ENCODE data around the gene TRPM4.

DNA sequence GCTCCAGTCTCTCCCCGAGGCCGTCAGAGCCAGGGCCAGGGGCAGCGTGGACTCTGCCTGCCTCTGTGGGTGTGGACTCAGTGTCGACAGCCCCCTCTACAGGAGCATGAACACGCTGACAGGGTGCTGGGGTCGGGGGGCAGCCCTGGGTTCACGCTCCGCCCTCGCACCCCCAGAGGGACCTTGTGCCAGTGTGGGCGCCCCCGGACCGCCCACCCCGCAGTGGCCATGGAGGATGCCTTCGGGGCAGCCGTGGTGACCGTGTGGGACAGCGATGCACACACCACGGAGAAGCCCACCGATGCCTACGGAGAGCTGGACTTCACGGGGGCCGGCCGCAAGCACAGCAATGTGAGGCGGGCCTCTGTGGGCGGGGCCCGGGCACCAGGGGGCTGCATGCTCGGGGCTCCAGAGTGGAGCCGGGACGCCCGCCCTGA lies 8.3 kb downstream of the TRPM4 start:
- TF ChIP-seq, protein P1, sequence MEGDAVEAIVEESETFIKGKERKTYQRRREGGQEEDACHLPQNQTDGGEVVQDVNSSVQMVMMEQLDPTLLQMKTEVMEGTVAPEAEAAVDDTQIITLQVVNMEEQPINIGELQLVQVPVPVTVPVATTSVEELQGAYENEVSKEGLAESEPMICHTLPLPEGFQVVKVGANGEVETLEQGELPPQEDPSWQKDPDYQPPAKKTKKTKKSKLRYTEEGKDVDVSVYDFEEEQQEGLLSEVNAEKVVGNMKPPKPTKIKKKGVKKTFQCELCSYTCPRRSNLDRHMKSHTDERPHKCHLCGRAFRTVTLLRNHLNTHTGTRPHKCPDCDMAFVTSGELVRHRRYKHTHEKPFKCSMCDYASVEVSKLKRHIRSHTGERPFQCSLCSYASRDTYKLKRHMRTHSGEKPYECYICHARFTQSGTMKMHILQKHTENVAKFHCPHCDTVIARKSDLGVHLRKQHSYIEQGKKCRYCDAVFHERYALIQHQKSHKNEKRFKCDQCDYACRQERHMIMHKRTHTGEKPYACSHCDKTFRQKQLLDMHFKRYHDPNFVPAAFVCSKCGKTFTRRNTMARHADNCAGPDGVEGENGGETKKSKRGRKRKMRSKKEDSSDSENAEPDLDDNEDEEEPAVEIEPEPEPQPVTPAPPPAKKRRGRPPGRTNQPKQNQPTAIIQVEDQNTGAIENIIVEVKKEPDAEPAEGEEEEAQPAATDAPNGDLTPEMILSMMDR (IDR thresholded peaks at IDR 0.05): no peak
- TF ChIP-seq ZFX (IDR thresholded peaks at IDR 0.05; ENCODE audit: borderline replicate concordance): no peak

Data from 22Rv1 (cell line).